Transverse colon (tissue), 4 donors: Measurements from ENCODE around the gene ARL14. TPM values are rescaled to one million over a fixed set of nuclear protein-coding genes. Genes with fewer than 3 reads are reported as not detected.

Experiments used
- DNase-seq: peaks from one replicate; pipeline ENCODE4 v3.0.0-alpha.2; 2019
- H3K27ac ChIP-seq, 4 donors: fragments of 200-600 bp; sonication (generic); 2 replicates each; pipeline ENCODE4 v1.5.1; 2016 to 2018; ENCODE audit warnings: inconsistent platforms in 4 of 4
- H3K27me3 ChIP-seq: fragments of 200-600 bp; sonication (generic); 2 replicates; pipeline ENCODE4 v1.5.1; 2017; ENCODE audit warnings: inconsistent platforms
- H3K36me3 ChIP-seq, 4 donors: fragments of 200-600 bp; sonication (generic); 2 replicates each; pipeline ENCODE4 v1.5.1; 2017 to 2019; ENCODE audit warnings: inconsistent platforms in 4 of 4
- H3K4me1 ChIP-seq, 4 donors: fragments of 200-600 bp; sonication (generic); 2 replicates each; pipeline ENCODE4 v1.5.1; 2017 to 2020; ENCODE audit warnings: inconsistent platforms in 4 of 4
- H3K4me3 ChIP-seq, 4 donors: fragments of 200-600 bp; sonication (generic); 1 replicate in 1 of 4; 2 replicates in 3 of 4; pipeline versions ENCODE4 v1.5.1 to v1.6.1; 2017 to 2019; ENCODE audit warnings: inconsistent platforms in 4 of 4
- H3K9me3 ChIP-seq, 2 donors: fragments of 200-600 bp; sonication (generic); 2 replicates each; pipeline ENCODE4 v1.5.1; 2017 to 2019; ENCODE audit warnings: inconsistent platforms in 2 of 2
- EP300 ChIP-seq: sonication (generic); formaldehyde crosslinking; IDR thresholded peaks from one replicate; pipeline ENCODE4 v1.6.1; 2017; ENCODE audit warnings: antibody characterized with exemption, low read depth
- POLR2A ChIP-seq: fragments of 450-650 bp; IDR thresholded peaks from one replicate; pipeline ENCODE4 v1.6.1; 2016; ENCODE audit warnings: antibody characterized with exemption, mild to moderate bottlenecking, moderate library complexity
- POLR2AphosphoS5 ChIP-seq, 3 donors: sonication (generic); formaldehyde crosslinking; IDR thresholded peaks; one replicate each; pipeline ENCODE4 v1.6.1; 2016; ENCODE audit warnings: antibody characterized with exemption in 3 of 3
- WGBS, 2 donors: methylation state at CpG; one replicate each; pipeline ENCODE4 v1.1.5; 2018; ENCODE audit warnings: low coverage in 1 of 2; 5-methylcytosine and 5-hydroxymethylcytosine counted together
- in situ Hi-C, 4 donors: fragments of 200-750 bp; cut with MboI; loops; one replicate each; pipeline versions ENCODE4 v1.15.0 to v1.15.1; 2017; ENCODE audit warnings: low sequenced_read_pairs in 3 of 4, low pct_ligation_motif_present in 1 of 4, low pct_unique_long_range_greater_than_20kb in 1 of 4
- intact Hi-C: fragments of 100-400 bp; cut with DNase I; formaldehyde crosslinking; loops from one replicate; pipeline ENCODE4 v1.15.1; 2023; ENCODE audit warnings: low total_unique reads
- small RNA-seq, 4 donors: library from RNA; depleted of rRNA; stranded (forward); fragments of <200 nt; gene quantifications; one replicate each; pipeline ENCODE3, GENCODE V24; 2016
- total RNA-seq, 4 donors: library from RNA; depleted of rRNA; stranded (reverse); fragments of >200 nt; gene quantifications; one replicate each; pipeline ENCODE4 v1.1.0, GENCODE V29; 2016
- TF ChIP-seq, protein P1 (sequence below), 5 experiments: fragments of 200-600 bp in 3 of 5; fragments of 450-650 bp in 2 of 5; sonication (generic) in 3 of 5; IDR thresholded peaks; 1 replicate in 2 of 5; 2 replicates in 3 of 5; pipeline ENCODE4 v1.5.1; 2016 to 2017; ENCODE audit warnings: antibody characterized with exemption in 5 of 5, inconsistent platforms in 3 of 5, mild to moderate bottlenecking in 2 of 5, moderate library complexity in 1 of 5

ARL14 gene
- total RNA-seq, 4 donors from 2014 or later = 2.0 to 47.1 (median 27.8) TPM

DNA sequence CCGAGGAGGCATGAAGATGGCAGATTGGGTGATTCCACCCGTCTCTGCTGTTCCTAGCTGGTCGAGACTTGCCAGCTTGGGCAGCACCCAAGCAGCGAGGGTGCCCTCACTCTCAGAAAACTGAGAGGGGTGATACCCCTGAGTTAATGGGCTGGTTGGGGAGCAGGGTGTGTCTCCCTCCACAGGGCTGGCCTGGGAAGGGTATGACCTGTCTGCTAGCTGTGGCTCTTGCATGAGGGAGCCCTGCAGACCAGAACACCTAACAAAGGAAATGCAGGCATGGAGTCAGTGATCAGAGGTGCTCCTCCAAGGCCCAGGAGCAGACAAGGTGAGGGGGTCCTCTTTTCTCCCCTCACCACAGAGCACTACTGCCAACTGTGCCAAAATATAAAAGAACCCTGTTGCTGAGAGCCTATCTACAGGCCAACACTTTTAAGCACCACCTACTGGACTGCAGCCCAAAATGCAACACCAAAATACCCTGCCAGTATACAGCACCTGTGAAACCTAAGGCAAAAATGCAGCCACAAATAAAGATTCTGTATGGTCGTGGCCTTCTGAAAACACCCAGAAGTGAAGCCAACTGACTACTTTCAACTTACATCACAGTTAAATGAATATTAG, 43.3 kb downstream of the ARL14 start:
- Histone ChIP-seq H3K4me1 (no peaks in the 10 kb centered on the region), H3K36me3 (no peaks in the 10 kb centered on the region), H3K4me3 (no peak overlapping the region), H3K27me3 (no peaks in the 10 kb centered on the region), H3K9me3 (peaks cover 0 to 3% of the 10 kb centered on the region in 2 donors), H3K27ac (no peak overlapping the region)
- TF ChIP-seq POLR2A (no peak), POLR2AphosphoS5 (IDR thresholded peaks at IDR 0.05) (no peak), EP300 (no peak)
- TF ChIP-seq, protein P1, sequence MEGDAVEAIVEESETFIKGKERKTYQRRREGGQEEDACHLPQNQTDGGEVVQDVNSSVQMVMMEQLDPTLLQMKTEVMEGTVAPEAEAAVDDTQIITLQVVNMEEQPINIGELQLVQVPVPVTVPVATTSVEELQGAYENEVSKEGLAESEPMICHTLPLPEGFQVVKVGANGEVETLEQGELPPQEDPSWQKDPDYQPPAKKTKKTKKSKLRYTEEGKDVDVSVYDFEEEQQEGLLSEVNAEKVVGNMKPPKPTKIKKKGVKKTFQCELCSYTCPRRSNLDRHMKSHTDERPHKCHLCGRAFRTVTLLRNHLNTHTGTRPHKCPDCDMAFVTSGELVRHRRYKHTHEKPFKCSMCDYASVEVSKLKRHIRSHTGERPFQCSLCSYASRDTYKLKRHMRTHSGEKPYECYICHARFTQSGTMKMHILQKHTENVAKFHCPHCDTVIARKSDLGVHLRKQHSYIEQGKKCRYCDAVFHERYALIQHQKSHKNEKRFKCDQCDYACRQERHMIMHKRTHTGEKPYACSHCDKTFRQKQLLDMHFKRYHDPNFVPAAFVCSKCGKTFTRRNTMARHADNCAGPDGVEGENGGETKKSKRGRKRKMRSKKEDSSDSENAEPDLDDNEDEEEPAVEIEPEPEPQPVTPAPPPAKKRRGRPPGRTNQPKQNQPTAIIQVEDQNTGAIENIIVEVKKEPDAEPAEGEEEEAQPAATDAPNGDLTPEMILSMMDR (IDR thresholded peaks at IDR 0.05) = peak in 1 of 5 experiments; percentile 17
- WGBS, 2 donors = 88% methylated on average over 5 of the region's 5 CpGs; no CpG with 5 or more reads in 1 of the 2 donors
- DNase-seq = no peak
- intact Hi-C loops (no loop called here), in situ Hi-C loops (loop anchor here in 2 of 4 donors (25.0 kb wide), 1 partner anchor 692 kb away; no protein-coding TSS in a partner anchor)

GRCh38 chr3:160722331-160722730, 45.4 kb downstream of the ARL14 start:
- Histone ChIP-seq H3K4me3 (no peak overlapping the region), H3K4me1 (no peaks in the 10 kb centered on the region), H3K27me3 (no peaks in the 10 kb centered on the region), H3K36me3 (no peaks in the 10 kb centered on the region), H3K27ac (no peak overlapping the region), H3K9me3 (peaks cover 0 to 3% of the 10 kb centered on the region in 2 donors)
- in situ Hi-C loops (loop anchor here in 2 of 4 donors (25.0 kb wide), 1 partner anchor 690 kb away; no protein-coding TSS in a partner anchor), intact Hi-C loops (no loop called here)
- 77 to 81% methylated on average over 2 of the region's 2 CpGs for WGBS, 2 donors
- DNase-seq = no peak
- TF ChIP-seq POLR2AphosphoS5 (IDR thresholded peaks at IDR 0.05) (no peak), EP300 (no peak), POLR2A (no peak)
- TF ChIP-seq, protein P1 (IDR thresholded peaks at IDR 0.05) = no peak

GRCh38 chr3:160725338-160725737, 48.4 kb downstream of the ARL14 start:
- Histone ChIP-seq H3K27me3 (no peaks in the 10 kb centered on the region), H3K4me3 (no peak overlapping the region), H3K27ac (no peak overlapping the region), H3K36me3 (no peaks in the 10 kb centered on the region), H3K9me3 (peaks cover 0 to 3% of the 10 kb centered on the region in 2 donors), H3K4me1 (no peaks in the 10 kb centered on the region)
- no peak for DNase-seq
- WGBS, 2 donors = 83 to 100% methylated on average over 2 of the region's 2 CpGs
- no peak for TF ChIP-seq POLR2AphosphoS5 (IDR thresholded peaks at IDR 0.05)
- no peak for TF ChIP-seq POLR2A
- TF ChIP-seq, protein P1 (IDR thresholded peaks at IDR 0.05) = no peak
- TF ChIP-seq EP300 = no peak
- intact Hi-C loops = no loop called here
- in situ Hi-C loops = no loop called here

Small RNAs within 50 kb of the gene (small RNA-seq; reads per million reads assigned to genes)
- gene RF00139 = 0 to 0.24 (median 0.07) reads per million in 4 donors

Other genes with a start within 250 kb of the ARL14 start
- gene TRIM59, start 227.4 kb upstream of the ARL14 start, total RNA-seq = 10 to 100 TPM in 1 of 4 donors, 1 to 10 TPM in 2, not detected in 1; 1.9 to 10.9 (median 8.4) TPM
- 10 to 100 TPM; 13.8 to 29.7 (median 22.7) TPM for gene KPNA4, start 111.6 kb upstream of the ARL14 start, total RNA-seq
- 10 to 100 TPM; 17.2 to 35.5 (median 25.6) TPM for gene PPM1L, start 79.1 kb downstream of the ARL14 start, total RNA-seq